Panc1 (cell line): ENCODE measurements around the gene GFAP. TPM values are rescaled to one million over a fixed set of nuclear protein-coding genes. Genes with fewer than 3 reads are reported as not detected.

ENCODE experiments used
- ATAC-seq: fragments of 200-7000 bp; cut with Tn5 transposase; 2 replicates; pipeline ENCODE4 v1.9.1; 2020; ENCODE audit warnings: mild to moderate bottlenecking, moderate library complexity
- BruUV-seq: library from RNA; stranded (reverse); fragments of 400-500 nt; replicated peaks from 2 replicates; lab custom pipeline; 2021; lab: Mats Ljungman, UMichigan
- CTCF ChIA-PET: fragments of 300-600 bp; sonication (Branson Sonifier 250); formaldehyde crosslinking; loops from one replicate; lab custom pipeline; 2022; ENCODE audit warnings: antibody characterized with exemption; lab: Charles Lee
- POLR2A ChIA-PET: fragments of 300-600 bp; sonication (Branson Sonifier 250); formaldehyde crosslinking; loops from one replicate; lab custom pipeline; 2022; ENCODE audit warnings: antibody characterized with exemption; lab: Charles Lee
- DNase-seq: peaks from one replicate; pipeline ENCODE4 v3.0.0-alpha.2; 2010; ENCODE audit warnings: low read depth, low spot score
- H3K27ac ChIP-seq: 2 replicates; pipeline ENCODE4 v1.5.1; 2011; ENCODE audit warnings: mild to moderate bottlenecking, low read length, inconsistent platforms
- H3K27me3 ChIP-seq: fragments of 200-500 bp; sonication (Bioruptor generic); 2 replicates; pipeline ENCODE4 v1.6.0; 2014; ENCODE audit warnings: low read length, inconsistent platforms; ENCODE audit not compliant: control insufficient read depth, insufficient read depth
- H3K36me3 ChIP-seq: fragments of 200-500 bp; sonication (Bioruptor generic); 2 replicates; pipeline ENCODE4 v1.5.1; 2014; ENCODE audit warnings: inconsistent platforms, mild to moderate bottlenecking, low read length, moderate library complexity; ENCODE audit not compliant: control insufficient read depth, insufficient read depth
- H3K4me1 ChIP-seq: 2 replicates; pipeline ENCODE4 v1.5.1; 2011; ENCODE audit warnings: inconsistent platforms, mild to moderate bottlenecking, low read length, moderate library complexity; ENCODE audit not compliant: control insufficient read depth, insufficient read depth
- H3K4me3 ChIP-seq, 2 experiments: 2 replicates each; pipeline ENCODE4 v1.5.1; 2011 to 2012; ENCODE audit warnings: low read depth in 2 of 2, low read length in 2 of 2, mild to moderate bottlenecking in 2 of 2, inconsistent platforms in 1 of 2, moderate library complexity in 1 of 2
- H3K9me3 ChIP-seq: fragments of 200-500 bp; sonication (Bioruptor generic); 2 replicates; pipeline ENCODE4 v1.5.1; 2014; ENCODE audit warnings: low read depth, mild to moderate bottlenecking, inconsistent platforms, low read length, moderate library complexity; ENCODE audit not compliant: control insufficient read depth, insufficient read depth
- POLR2AphosphoS5 ChIP-seq: IDR thresholded peaks from 2 replicates; pipeline ENCODE4 v1.6.1; 2012; ENCODE audit warnings: mild to moderate bottlenecking, low read depth, low read length, moderate library complexity
- SIN3A ChIP-seq: IDR thresholded peaks from 2 replicates; pipeline ENCODE4 v1.6.1; 2012; ENCODE audit warnings: low read depth, mild to moderate bottlenecking, low read length, moderate library complexity, borderline replicate concordance; ENCODE audit not compliant: insufficient read depth
- TCF7L2 ChIP-seq: IDR thresholded peaks from 2 replicates; pipeline ENCODE4 v1.6.1; 2011; ENCODE audit warnings: mild to moderate bottlenecking, low read depth, low read length, inconsistent platforms
- in situ Hi-C: cut with HindIII; loops from 2 replicates; pipeline ENCODE4 v1.10.0; 2016; ENCODE audit warnings: low sequenced_read_pairs, low pct_unique_long_range_greater_than_20kb
- intact Hi-C: fragments of 100-400 bp; cut with micrococcal nuclease; formaldehyde crosslinking; loops from one replicate; pipeline ENCODE4 v1.10.0; 2022; ENCODE audit not compliant: unreplicated experiment
- total RNA-seq: library from RNA; stranded (reverse); gene quantifications from one replicate; pipeline ENCODE4 v1.2.1, GENCODE V29; 2021; ENCODE audit not compliant: unreplicated experiment
- TF ChIP-seq, protein P1 (sequence below): fragments of 450-650 bp; IDR thresholded peaks from 2 replicates; pipeline ENCODE4 v1.5.1; 2017; ENCODE audit warnings: mild to moderate bottlenecking
- TF ChIP-seq, protein P2 (sequence below), 2 experiments: IDR thresholded peaks; 2 replicates each; pipeline ENCODE4 v1.6.1; 2011 to 2012; ENCODE audit warnings: low read depth in 2 of 2, control low read depth in 1 of 2, low read length in 1 of 2, mild to moderate bottlenecking in 1 of 2, moderate library complexity in 1 of 2; ENCODE audit not compliant: insufficient read depth in 1 of 2

The GFAP gene
- total RNA-seq, 1 experiment from 2014 or later = not detected

DNA sequence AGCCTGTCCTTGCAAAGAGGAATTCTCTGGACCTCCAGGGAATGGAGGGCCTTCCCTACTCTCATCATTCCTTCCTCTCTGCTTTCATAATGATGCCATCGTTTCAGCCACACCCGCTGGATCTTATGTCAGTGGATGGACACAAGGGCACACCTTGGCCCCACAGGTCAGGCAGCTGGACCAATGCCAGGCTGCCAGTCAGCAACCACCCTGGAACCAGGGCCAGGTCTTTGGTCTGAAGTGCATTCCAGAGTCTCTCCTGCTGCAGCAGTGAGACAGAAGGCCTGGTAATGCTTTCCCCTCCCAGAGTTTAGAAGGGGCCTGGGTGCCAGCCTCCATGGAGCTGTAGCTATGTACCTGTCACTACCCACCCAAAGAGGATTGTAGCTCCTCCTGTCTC lies 45.4 kb upstream of the GFAP start:
- Histone ChIP-seq H3K27ac (no peak overlapping the region), H3K27me3 (no peaks in the 10 kb centered on the region), H3K36me3 (no peaks in the 10 kb centered on the region), H3K4me1 (no peaks in the 10 kb centered on the region), H3K4me3 (no peak overlapping the region), H3K9me3 (no peaks in the 10 kb centered on the region)
- DNase-seq = no peak
- TF ChIP-seq, protein P1, sequence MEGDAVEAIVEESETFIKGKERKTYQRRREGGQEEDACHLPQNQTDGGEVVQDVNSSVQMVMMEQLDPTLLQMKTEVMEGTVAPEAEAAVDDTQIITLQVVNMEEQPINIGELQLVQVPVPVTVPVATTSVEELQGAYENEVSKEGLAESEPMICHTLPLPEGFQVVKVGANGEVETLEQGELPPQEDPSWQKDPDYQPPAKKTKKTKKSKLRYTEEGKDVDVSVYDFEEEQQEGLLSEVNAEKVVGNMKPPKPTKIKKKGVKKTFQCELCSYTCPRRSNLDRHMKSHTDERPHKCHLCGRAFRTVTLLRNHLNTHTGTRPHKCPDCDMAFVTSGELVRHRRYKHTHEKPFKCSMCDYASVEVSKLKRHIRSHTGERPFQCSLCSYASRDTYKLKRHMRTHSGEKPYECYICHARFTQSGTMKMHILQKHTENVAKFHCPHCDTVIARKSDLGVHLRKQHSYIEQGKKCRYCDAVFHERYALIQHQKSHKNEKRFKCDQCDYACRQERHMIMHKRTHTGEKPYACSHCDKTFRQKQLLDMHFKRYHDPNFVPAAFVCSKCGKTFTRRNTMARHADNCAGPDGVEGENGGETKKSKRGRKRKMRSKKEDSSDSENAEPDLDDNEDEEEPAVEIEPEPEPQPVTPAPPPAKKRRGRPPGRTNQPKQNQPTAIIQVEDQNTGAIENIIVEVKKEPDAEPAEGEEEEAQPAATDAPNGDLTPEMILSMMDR = no peak
- TF ChIP-seq, protein P2, sequence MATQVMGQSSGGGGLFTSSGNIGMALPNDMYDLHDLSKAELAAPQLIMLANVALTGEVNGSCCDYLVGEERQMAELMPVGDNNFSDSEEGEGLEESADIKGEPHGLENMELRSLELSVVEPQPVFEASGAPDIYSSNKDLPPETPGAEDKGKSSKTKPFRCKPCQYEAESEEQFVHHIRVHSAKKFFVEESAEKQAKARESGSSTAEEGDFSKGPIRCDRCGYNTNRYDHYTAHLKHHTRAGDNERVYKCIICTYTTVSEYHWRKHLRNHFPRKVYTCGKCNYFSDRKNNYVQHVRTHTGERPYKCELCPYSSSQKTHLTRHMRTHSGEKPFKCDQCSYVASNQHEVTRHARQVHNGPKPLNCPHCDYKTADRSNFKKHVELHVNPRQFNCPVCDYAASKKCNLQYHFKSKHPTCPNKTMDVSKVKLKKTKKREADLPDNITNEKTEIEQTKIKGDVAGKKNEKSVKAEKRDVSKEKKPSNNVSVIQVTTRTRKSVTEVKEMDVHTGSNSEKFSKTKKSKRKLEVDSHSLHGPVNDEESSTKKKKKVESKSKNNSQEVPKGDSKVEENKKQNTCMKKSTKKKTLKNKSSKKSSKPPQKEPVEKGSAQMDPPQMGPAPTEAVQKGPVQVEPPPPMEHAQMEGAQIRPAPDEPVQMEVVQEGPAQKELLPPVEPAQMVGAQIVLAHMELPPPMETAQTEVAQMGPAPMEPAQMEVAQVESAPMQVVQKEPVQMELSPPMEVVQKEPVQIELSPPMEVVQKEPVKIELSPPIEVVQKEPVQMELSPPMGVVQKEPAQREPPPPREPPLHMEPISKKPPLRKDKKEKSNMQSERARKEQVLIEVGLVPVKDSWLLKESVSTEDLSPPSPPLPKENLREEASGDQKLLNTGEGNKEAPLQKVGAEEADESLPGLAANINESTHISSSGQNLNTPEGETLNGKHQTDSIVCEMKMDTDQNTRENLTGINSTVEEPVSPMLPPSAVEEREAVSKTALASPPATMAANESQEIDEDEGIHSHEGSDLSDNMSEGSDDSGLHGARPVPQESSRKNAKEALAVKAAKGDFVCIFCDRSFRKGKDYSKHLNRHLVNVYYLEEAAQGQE (IDR thresholded peaks at IDR 0.05; ENCODE audit: insufficient read depth in 1 of 2, low read depth in 2 of 2, low read length in 1 of 2) = no peak
- TF ChIP-seq SIN3A = no peak
- TF ChIP-seq POLR2AphosphoS5 = no peak
- no peak for TF ChIP-seq TCF7L2
- in situ Hi-C loops = no loop called here
- no peak; the same call in 1 of the 2 replicates for ATAC-seq
- POLR2A ChIA-PET = no interaction called here
- CTCF ChIA-PET = interaction anchor here (1.6 kb wide), 1 partner anchor 40 kb away, joined by 4 read pairs; no protein-coding TSS in a partner anchor
- BruUV-seq = no TSS peak
- intact Hi-C loops = no loop called here

DNA sequence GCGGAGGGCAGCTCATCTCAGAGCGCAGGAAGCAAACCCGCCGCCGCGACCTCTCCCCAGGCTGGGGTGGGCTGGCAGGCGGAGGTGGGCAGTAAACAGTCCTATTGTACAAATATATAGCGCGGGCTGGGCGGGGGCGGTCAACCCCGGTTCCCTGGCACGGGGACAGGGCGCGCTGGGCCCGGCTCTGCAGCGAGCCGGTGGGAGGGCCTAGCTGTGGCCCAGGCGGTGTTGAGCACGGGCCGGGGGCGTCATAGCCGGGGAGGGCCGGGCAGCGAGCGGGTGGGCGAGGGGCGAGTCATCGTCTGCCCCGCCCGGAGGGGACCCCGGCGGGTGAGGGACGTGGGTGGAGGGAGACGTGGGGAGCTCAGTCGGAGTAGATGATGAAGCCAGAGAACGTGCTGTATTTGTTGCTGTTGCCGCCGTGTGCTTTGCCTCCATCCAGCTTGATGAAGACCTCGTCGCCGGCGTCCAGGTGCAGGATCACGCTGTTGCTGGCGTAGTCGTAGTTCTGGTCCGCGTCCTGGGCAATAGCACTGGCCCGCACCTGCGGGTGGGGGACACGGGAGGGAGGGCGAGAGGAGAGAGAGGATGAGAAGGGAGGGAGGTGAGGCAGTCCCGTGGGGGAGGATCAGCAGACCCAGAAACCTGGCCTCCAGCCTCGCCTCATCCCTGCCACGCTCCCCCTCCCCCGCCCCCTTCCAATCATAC lies 44.7 kb upstream of the GFAP start:
- POLR2A ChIA-PET = no interaction called here
- Histone ChIP-seq H3K4me1 (no peaks in the 10 kb centered on the region), H3K4me3 (no peak overlapping the region), H3K27me3 (no peaks in the 10 kb centered on the region), H3K9me3 (no peaks in the 10 kb centered on the region), H3K27ac (no peak overlapping the region), H3K36me3 (no peaks in the 10 kb centered on the region)
- intact Hi-C loops = no loop called here
- DNase-seq (no peak), ATAC-seq (no peak)
- in situ Hi-C loops = no loop called here
- CTCF ChIA-PET = interaction anchor here (0.7 kb wide), 1 partner anchor 33 kb away, joined by 5 read pairs; no protein-coding TSS in a partner anchor
- TF ChIP-seq, protein P1 = no peak
- TF ChIP-seq, protein P2 (IDR thresholded peaks at IDR 0.05; ENCODE audit: insufficient read depth in 1 of 2, low read depth in 2 of 2, low read length in 1 of 2) = no peak
- TF ChIP-seq TCF7L2 (no peak), POLR2AphosphoS5 (no peak), SIN3A (no peak)
- BruUV-seq = no TSS peak
